SK-MEL-5 (cell line): ENCODE measurements around the gene WNT7B. TPM values are rescaled to one million over a fixed set of nuclear protein-coding genes. Genes with fewer than 3 reads are reported as not detected.

Experiments used
- DNase-seq: peaks from one replicate; pipeline ENCODE4 v3.0.0-alpha.2; 2016; ENCODE audit warnings: low read depth, low spot score
- in situ Hi-C: cut with HindIII; loops from 2 replicates; pipeline ENCODE4 v1.10.0; 2016; ENCODE audit warnings: low sequenced_read_pairs, high pct_unique_total_duplicates, low pct_unique_long_range_greater_than_20kb
- total RNA-seq: library from RNA; depleted of rRNA; stranded (reverse); fragments of >200 nt; shearing (Covaris generic); gene quantifications from 2 replicates; pipeline ENCODE4 v1.2.3, GENCODE V29; 2014

The WNT7B gene
- total RNA-seq, 1 experiment from 2014 or later = not detected

DNA sequence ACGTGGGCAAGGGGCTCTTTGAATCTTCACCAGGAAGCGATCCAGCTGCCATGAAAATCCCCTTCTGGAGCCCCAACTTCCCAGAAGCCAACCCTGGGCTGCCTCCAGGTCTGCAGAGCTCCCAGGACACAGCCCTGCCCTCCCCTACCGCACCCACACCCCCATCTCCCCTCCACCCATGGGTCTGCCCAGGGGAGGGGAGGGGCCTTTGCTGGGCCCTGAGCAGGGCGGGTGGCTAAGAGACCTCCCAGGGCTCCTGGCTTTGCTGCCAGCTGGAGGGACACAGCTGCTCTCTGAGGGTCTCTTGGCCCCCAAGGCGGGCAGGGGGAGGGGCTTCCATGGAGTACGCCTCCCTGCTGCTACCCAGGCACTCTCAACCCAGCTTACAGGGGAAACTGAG lies 64.1 kb downstream of the WNT7B start:
- no peak for DNase-seq
- in situ Hi-C loops = no loop called here

- DNase-seq = no peak
Measured at GRCh38 chr22:45911601-45912271, 65.2 kb downstream of the WNT7B start.

GRCh38 chr22:45910928-45911467 lies 66.0 kb downstream of the WNT7B start:
- in situ Hi-C loops = no loop called here
- DNase-seq = no peak

More at GRCh38 chr22:45911601-45912271, 65.2 kb downstream of the WNT7B start:
- in situ Hi-C loops = no loop called here

- in situ Hi-C loops = no loop called here
- no peak for DNase-seq
Measured at GRCh38 chr22:45908961-45909360, 68.0 kb downstream of the WNT7B start.

GRCh38 chr22:45907996-45908395 lies 69.0 kb downstream of the WNT7B start:
- DNase-seq = no peak
- in situ Hi-C loops = no loop called here

DNA sequence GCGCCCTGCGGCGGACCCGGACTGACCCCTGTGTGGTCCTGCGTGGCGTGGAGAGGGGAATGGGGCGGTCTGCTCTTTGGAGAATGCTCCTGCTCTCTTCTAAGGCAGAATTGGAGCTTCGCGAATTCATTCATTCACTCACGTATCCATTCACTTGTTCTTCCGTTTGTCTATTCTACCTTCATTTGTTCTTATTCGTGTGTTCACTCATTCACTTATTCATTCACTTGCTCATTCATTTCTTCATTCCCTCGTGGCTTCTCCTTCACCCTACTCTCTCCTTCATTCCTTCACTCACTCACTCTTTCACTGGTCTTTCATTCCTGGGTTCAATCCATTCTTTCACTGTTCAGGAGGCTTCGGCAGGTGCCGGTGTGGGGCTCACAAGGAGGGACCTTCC lies 69.6 kb downstream of the WNT7B start:
- DNase-seq = no peak
- in situ Hi-C loops = no loop called here

GRCh38 chr22:45906946-45907345 lies 70.0 kb downstream of the WNT7B start:
- in situ Hi-C loops = no loop called here
- DNase-seq = no peak

DNA sequence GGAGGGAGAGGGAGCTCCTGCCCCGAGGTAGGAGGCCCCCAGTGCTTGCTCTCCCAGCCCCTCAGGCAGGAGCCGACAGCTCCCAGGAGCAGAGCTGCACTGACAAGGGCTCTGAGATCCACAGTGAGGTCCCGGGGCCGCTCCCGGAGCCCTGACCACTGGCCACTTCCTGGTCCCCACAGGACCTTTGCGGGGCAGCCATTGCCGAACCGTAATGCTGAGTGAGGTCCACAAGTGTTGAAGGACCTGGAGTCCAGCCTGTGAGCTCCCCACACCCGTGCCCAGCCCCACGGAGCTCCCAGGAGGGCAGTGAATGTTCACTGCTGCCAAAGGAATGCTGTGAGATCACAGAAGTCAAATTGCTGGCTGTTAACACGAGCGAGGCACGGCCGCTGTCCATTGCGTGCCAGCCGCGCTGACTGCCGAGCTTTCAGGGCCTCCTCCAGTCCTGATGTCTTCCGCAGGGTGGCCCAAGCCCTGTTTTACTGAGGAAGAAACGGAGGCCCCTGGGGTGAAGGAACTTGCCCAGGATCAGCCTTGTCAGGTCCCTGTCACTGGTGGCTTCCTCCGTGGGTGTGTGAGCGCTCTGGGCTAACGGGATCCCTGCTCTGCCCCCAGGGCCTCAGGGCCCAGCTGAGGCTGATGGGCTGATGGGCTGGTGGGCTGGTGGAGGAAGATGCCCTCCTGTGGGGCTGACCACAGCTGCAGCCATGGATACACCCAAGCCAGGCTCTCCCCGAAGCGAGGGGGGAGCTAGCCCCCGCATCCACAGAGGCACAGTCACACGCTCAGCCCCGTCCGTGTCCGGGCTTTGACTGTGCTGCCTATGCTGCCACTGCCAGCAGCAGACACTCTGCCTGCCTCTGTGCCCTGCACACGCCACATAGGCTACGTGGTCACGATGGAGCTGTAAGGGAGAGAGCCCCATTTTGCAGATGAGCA lies 70.8 kb downstream of the WNT7B start:
- in situ Hi-C loops = no loop called here
- DNase-seq = no peak

- DNase-seq = no peak
- in situ Hi-C loops = no loop called here
Measured at GRCh38 chr22:45905326-45905923, 71.5 kb downstream of the WNT7B start.

DNA sequence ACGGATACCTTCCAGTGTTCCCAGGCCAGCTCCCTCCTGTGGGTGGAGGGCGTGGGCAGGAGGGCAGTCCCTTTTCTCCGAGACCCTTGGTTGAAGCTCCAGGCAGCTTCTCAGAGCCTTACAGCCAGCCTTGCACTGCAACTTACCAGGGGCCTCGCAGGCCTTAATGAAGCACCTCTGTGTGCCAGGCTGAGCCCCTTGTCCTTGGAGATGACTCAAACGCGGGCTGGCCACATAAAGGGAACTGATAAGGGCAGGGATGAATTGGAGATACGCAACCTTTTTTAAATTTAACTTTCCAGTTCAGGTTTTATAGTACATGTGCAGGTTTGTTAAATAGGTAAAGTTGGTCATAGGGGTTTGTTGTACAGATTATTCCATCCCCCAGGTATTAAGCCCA lies 72.7 kb downstream of the WNT7B start:
- no peak for DNase-seq
- in situ Hi-C loops = no loop called here

- in situ Hi-C loops = no loop called here
- DNase-seq = no peak
Measured at GRCh38 chr22:45903355-45904135, 73.4 kb downstream of the WNT7B start.

GRCh38 chr22:45897736-45898135 lies 79.2 kb downstream of the WNT7B start:
- no peak for DNase-seq
- in situ Hi-C loops = no loop called here

- DNase-seq = no peak
- in situ Hi-C loops = no loop called here
Measured at GRCh38 chr22:45896964-45897538, 79.9 kb downstream of the WNT7B start.

GRCh38 chr22:45896153-45896951 lies 80.6 kb downstream of the WNT7B start:
- no peak for DNase-seq
- in situ Hi-C loops = no loop called here

- DNase-seq = no peak
- in situ Hi-C loops = no loop called here
Measured at GRCh38 chr22:45895436-45896152, 81.4 kb downstream of the WNT7B start.

DNA sequence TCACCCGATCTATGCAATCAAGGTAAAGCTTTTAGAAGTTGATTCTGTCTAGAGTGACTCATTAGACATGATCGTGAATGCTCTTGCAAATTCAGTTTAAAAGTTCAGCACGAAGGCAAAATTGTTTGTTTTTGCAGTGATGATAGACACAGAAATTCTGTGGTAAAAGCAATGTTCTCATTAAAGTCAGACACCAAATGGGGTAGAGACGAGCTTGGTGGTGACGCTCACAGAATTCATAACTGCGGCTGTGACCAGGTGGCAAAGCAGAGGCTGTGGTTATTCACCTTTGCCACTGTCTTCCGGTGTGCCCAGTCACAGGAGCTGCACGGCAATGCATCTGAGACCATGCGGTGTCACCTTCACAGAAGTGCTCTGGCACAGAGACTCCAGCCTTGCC lies 83.4 kb downstream of the WNT7B start:
- DNase-seq = no peak
- in situ Hi-C loops = no loop called here
